ENCODE measurements around the gene SCN2A.

SCN2A gene

GRCh38 chr2:165407466-165407865, 168.3 kb downstream of the SCN2A start:
- DNase-seq (ENCODE audit: low read depth): no peak
- H3K4me3 ChIP-seq (ENCODE audit: low read depth, low read length): no peak overlapping the region
- TF ChIP-seq CTCF (conservative IDR thresholded peaks at IDR 0.05; ENCODE audit: low read depth, low read length): no peak

GRCh38 chr2:165408186-165408585, 169.0 kb downstream of the SCN2A start:
- no peak for DNase-seq (ENCODE audit: low read depth)
- no peak for TF ChIP-seq CTCF (conservative IDR thresholded peaks at IDR 0.05; ENCODE audit: low read depth, low read length)
- H3K4me3 ChIP-seq (ENCODE audit: low read depth, low read length): no peak overlapping the region

- H3K4me3 ChIP-seq (ENCODE audit: low read depth, low read length): no peak overlapping the region
- no peak for DNase-seq (ENCODE audit: low read depth)
- no peak for TF ChIP-seq CTCF (conservative IDR thresholded peaks at IDR 0.05; ENCODE audit: low read depth, low read length)
These were observed 171.1 kb downstream of the SCN2A start for GRCh38 chr2:165410276-165410675.

- no peak for DNase-seq (ENCODE audit: low read depth)
- TF ChIP-seq CTCF (conservative IDR thresholded peaks at IDR 0.05; ENCODE audit: low read depth, low read length): no peak
- no peak overlapping the region for H3K4me3 ChIP-seq (ENCODE audit: low read depth, low read length)
These were observed 175.0 kb downstream of the SCN2A start for GRCh38 chr2:165414187-165414586.

- no peak for DNase-seq (ENCODE audit: low read depth)
- no peak overlapping the region for H3K4me3 ChIP-seq (ENCODE audit: low read depth, low read length)
- no peak for TF ChIP-seq CTCF (conservative IDR thresholded peaks at IDR 0.05; ENCODE audit: low read depth, low read length)
These were observed 177.8 kb downstream of the SCN2A start for GRCh38 chr2:165417009-165417408.

- no peak for DNase-seq (ENCODE audit: low read depth)
- no peak overlapping the region for H3K4me3 ChIP-seq (ENCODE audit: low read depth, low read length)
- no peak for TF ChIP-seq CTCF (conservative IDR thresholded peaks at IDR 0.05; ENCODE audit: low read depth, low read length)
These were observed 181.0 kb downstream of the SCN2A start for GRCh38 chr2:165420231-165420630.

GRCh38 chr2:165423081-165423480, 183.9 kb downstream of the SCN2A start:
- no peak overlapping the region for H3K4me3 ChIP-seq (ENCODE audit: low read depth, low read length)
- no peak for DNase-seq (ENCODE audit: low read depth)
- no peak for TF ChIP-seq CTCF (conservative IDR thresholded peaks at IDR 0.05; ENCODE audit: low read depth, low read length)

Data from choroid plexus epithelial cell (primary cell).